ENCODE measurements around the gene RASSF5.

RASSF5 gene

DNA sequence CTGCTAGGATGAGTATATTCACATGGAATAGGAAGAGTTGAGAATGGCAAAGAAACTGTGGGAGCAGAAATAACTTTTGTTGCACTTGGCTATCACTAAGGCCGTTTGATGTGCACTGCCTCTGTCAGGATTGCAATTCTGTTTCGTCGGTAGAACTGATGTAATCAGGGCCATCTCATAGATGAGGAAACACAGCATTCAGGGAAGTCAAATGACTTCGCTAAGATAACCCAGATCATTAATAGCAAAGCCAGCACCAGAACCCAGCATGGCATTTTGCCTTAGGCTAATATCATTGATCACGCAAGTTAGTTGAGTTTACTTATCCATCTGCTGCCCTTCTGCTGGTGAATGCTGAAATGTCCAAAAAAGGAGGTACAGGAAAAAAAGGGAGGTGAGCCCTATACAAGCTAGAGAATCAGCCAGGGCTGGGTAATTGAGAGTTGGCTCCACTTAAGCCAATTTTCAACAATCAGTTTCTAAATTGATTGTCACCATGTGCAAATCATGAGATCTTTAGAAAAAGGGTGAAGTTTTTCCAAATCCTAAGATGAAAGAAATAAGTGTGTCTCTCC, 7.6 kb downstream of the RASSF5 start:
- DNase-seq = no peak

DNA sequence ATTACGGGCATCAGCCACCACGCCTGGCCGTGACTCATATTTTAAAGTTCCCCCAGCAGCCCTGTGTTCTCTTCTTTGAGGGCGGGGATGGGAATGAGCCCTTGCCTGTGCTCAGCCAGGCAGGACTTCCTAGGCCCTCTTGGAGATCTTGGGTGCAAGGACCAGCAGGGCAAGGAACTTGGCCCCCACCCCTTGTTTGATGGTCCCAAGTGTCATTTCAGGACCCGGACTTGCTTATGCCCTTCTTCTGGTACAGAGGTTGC, 9.3 kb downstream of the RASSF5 start:
- no peak for DNase-seq

GRCh38 chr1:206517784-206518183, 10.5 kb downstream of the RASSF5 start:
- DNase-seq = no peak

DNA sequence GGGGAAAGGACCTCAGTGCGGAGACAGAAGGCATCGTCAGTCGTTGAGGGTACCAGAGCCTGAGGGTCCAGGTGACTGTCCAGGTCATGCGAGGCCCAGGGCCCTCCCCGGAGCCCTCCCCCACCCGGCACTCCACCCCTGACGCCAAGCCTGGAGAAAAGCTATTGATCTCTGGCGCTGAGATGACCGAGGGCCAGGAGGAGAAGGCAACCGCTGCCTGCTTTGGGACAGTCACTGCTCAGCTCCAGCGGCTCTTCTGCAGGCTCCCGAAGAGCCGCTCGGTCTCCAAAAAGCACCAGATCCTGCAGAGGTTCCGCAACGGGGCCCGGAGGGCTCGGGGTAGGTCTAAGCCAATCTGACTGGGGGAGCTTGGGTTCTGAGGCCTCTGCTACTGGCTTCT, 10.9 kb downstream of the RASSF5 start:
- no peak for DNase-seq

- no peak for DNase-seq
These were observed 11.4 kb downstream of the RASSF5 start for GRCh38 chr1:206518743-206519142.

DNA sequence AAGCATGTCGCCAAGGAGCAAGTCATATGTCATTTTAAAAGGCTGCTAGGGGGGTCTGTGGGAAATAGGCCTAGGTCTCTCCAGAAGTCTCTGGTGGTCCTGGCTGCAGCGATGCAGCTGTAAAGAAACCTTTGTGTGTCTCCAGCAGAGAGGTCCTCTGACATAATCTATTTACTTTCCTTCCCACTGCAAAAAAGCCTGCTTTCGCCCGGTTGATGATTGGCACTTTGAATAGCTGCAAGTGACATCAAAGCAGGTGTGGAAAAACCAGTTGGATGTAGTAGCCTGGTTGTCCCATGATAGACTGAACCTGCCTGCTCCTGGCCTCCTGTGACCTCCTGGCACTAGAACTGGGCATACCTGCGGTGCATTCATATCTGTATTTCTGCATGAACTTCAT, 13.8 kb downstream of the RASSF5 start:
- no peak for DNase-seq

GRCh38 chr1:206521694-206522402, 14.5 kb downstream of the RASSF5 start:
- no peak for DNase-seq

GRCh38 chr1:206524739-206525364, 17.5 kb downstream of the RASSF5 start:
- no peak for DNase-seq

GRCh38 chr1:206526064-206526911, 19.0 kb downstream of the RASSF5 start:
- no peak for DNase-seq

GRCh38 chr1:206529425-206529824, 22.1 kb downstream of the RASSF5 start:
- no peak for DNase-seq

DNA sequence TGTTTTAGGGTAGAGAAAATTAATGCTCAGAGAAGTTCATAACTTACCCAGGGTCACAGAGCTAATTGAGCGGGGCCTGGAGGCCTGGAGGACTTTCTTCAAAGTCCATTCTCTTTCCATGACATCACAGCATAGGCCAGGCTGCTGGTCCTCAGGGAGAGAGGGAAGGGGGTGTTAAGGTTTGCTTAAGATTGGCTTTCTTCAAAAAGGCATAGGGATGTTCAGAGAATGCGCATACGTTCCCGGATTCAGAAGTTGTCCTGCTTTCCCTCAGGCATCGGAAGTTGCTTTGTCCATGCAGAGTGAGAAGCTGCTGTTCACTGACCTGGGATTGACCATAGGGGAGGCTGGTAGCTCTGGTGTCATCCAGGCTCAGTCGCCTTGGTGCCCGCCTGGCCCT, 25.0 kb downstream of the RASSF5 start:
- DNase-seq = no peak

GRCh38 chr1:206534552-206534951, 27.2 kb downstream of the RASSF5 start:
- DNase-seq = no peak

DNA sequence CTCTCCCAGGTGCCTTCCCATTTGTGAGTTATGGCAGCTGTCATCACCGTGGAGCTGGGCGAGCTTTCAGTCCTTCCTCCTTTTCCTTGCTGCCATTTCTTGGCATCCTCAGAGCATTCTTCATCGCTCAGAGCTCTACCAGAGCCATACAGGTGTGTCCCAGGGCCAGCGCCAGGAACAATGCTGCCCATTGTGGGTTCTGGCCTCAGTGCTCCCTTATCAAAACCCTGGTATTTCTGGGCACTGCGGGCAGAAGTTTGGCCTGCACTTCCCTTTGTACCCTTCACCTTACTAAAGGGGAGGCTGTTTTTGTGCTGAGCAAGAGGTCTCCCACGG, 28.5 kb downstream of the RASSF5 start:
- no peak for DNase-seq

DNA sequence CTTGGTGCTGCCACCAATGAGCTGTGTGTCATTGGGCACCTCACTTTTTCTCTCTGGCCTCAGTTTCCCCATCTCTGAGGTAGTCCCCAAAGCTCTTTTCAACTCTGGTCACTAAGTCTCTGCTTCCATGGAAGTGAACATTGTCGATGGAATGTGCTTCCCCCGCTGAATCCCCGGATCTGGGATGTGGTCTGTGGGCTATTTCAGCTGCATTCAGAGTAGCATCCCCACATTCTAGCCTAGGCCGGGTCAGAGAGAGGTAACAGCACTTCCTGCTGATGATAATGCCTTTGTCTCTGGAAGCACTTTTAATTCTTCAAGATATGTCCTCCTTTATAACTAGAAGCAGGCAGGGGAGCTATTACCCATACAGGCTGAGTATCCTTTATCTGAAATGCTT, 29.8 kb downstream of the RASSF5 start:
- peak; percentile 49 for DNase-seq

DNA sequence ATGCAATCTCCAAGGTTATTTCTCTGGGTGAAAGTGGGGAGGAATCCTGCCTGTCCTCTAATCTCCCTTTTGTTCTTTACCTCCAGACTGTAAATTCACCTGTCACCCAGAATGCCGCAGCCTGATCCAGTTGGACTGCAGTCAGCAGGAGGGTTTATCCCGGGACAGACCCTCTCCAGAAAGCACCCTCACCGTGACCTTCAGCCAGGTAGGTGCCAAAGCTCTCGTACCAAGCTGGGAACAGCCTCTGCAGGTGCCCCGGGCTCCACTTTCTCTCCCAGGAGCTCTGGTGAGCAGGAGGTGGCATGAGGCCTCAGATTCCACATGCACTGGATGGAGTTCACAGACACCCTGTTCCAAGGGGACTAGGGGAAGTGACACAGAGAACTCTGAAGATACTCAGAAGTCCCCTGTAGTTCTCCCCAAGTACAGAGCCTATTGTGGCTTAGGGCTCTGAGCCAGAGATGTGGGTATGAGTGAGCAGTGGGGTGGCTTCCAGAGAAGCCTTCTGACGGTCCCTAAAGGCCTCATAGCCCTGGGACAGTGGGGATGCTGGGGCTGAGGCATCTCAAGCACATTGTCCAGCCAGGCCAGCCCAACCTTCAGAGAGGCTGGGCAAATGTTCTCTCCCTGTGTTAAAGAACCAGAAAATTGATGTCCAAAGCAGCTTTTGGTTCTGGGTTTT, 30.9 kb downstream of the RASSF5 start:
- DNase-seq = peak; percentile 36

GRCh38 chr1:206538901-206539640, 31.7 kb downstream of the RASSF5 start:
- DNase-seq = no peak

GRCh38 chr1:206540044-206540780, 32.9 kb downstream of the RASSF5 start:
- no peak for DNase-seq

DNA sequence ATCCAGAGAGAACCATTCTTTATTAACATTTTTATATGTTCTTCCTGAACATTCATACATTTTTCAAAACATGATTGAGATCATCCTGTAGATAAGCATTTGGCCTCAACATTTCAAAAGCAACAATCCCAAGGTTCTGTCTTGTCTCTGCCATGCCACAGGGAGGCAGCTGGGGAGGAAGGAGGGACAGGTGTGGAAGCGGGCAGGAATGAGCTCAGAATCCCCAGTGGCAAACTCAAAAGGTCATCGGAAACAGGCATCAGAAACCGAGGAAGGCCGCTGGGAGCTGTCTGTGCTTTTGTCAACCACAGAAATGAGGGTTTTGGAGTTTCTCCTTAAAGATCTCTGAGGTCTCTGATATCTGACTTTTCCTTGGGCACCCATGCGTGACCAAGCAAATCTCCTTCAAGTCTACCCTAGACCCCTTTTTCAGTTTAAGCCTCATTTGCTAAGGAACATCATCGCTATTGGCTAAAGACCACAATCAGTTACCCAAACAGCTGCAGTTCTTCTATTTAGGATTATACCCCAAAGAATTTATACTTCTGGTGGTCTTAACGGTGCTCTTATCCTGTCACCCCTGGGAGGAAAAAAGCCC, 34.0 kb downstream of the RASSF5 start:
- no peak for DNase-seq

GRCh38 chr1:206544562-206545257, 37.4 kb downstream of the RASSF5 start:
- DNase-seq = peak; percentile 54

DNA sequence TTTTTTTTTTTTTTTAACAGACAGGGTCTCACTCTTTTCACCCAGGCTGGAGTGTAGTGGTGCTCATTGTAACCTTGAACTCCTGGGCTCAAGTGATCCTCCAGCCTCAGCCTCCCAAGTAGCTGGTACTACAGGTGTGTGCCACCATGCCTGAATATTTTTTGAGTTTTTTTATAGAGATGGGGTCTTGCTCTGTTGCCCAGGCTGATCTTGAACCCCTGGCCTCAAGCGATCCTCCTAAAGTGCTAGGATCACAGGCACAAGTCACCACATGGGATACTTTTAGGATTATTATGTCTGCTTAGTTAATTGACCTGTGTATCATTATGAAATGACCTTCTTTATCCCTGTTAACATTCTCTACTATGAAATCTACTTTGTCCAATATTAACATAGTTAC, 38.0 kb downstream of the RASSF5 start:
- DNase-seq = no peak

- no peak for DNase-seq
These were observed 39.8 kb downstream of the RASSF5 start for GRCh38 chr1:206547104-206547503.
